Right lobe of liver (tissue), 4 donors: ENCODE data around the gene HESX1.

Experiments
- CTCF ChIP-seq, 4 donors: fragments of 200-600 bp in 3 of 4; fragments of 450-650 bp in 1 of 4; IDR thresholded peaks; one replicate each; pipeline versions ENCODE4 v1.5.1 to v1.8.0; 2016 to 2022; ENCODE audit warnings: antibody characterized with exemption in 4 of 4, mild to moderate bottlenecking in 2 of 4
- POLR2A ChIP-seq: fragments of 450-650 bp; IDR thresholded peaks from one replicate; pipeline ENCODE4 v1.6.1; 2017; ENCODE audit warnings: antibody characterized with exemption, mild to moderate bottlenecking
- donor health status: DM: no; HTN: no; CAD: no.
- donor health status: DM: no; HTN: no; CAD: no.
- donor health status: DM: no; HTN: yes; CAD: no.

GRCh38 chr3:57233799-57234198 lies 34.0 kb upstream of the HESX1 start:
- no peak for TF ChIP-seq CTCF (IDR thresholded peaks at IDR 0.05)
- no peak for TF ChIP-seq POLR2A
